ENCODE measurements around the gene CDKN3.
A peak's percentile ranks its signal among the peaks of the same experiment; 100 is the strongest.
"Not testable (repeated sequence)": the region's sequence is repeated elsewhere in the genome, so short reads cannot be mapped to it uniquely, and the experiment has no call there.

Gene CDKN3

DNA sequence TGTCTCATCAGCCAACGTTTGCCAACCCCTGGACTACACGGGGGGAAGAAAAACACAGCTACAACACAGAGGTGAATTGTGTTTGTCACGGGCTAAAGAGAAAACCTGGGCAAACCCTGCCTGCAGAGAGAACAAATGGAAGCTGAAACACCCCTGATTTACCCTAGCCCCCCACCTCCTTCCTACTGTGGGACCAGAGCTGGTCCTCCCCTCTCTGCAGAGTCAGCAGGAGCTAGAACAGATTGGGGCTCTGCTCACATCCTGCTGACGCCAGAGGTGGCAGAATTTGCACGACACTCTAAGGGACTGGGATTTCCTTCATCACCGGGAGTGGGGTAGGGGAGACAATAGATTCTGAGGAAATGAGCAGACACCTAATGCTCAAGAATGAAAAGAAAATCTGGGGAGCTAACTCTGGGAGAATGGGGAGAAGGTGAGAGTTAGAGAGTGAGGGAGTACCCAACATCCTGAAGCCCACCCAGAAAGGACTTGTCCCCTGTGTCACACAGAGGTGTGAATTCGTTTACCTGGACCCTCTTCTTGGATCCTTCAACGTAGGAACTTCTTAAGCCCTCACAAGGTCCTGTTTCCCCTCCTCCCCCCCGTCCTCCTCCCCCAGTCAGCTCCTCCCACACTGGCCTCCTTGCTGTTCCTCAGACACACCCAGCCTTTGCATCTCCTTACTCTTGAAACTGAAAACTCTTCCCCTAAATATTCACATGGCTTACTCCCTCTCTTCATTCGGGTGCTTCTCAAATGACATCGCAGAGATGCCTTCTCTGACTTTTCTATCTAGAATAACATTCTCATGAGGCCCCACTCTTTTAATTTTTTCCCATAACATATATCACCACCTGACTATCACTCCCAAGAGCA, 26.2 kb upstream of the CDKN3 start:
- no peak for DNase-seq (ENCODE audit: low spot score)

DNA sequence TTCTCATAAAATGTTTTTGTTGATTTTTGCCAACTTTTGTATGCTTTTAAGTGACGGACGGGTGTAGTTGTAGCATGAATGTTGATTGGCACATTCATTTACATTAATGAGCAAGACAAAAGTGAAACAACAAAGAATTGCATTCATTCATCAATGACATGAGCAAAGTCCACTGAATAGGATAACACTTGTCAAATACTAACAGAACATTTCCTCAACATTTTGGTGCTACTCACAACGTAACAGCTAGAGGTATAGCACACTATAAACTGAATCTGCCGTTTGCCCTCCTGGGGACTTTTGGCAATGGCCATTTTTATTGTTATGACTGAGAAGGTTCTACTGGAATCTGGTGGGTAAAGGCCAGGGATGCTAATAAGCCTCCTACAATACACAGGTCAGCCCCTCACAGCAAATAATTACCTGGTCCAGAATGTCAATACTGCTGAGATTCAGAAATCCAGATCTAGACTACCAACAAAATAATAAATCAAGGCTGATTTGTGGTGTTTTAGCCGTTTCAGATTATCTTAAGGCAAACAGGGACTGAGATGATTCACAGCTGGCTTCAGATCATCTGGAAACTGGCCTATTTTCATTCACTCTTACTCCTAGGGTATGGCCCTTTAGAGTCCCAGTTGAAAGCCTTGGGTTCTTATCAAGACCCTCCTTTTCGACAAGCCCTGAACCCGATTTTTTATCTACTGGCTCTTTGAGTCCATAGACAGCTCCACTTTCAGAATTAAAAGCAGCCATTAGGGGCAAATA, 22.5 kb upstream of the CDKN3 start:
- DNase-seq (ENCODE audit: low spot score) = no peak

DNA sequence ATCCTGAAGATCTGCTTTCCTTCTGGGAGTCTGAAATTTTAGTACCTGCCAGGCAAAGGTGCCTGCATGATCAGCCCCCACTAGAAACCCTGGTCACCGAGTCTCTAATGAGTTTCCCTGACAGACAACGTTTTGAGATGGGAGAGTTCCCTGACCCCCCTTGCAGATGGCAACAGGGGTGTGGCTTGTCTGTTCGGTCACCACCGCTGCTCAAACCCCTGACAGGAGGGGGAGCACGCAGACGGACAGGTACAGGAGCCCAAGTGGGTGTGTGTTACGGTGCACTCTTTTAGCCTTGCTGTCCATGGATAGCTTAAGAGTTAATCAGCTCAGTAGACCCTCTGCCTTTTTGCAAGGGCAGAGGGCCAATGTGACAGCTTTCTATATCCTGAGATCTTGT, 19.3 kb upstream of the CDKN3 start:
- DNase-seq (ENCODE audit: low spot score) = no peak

DNA sequence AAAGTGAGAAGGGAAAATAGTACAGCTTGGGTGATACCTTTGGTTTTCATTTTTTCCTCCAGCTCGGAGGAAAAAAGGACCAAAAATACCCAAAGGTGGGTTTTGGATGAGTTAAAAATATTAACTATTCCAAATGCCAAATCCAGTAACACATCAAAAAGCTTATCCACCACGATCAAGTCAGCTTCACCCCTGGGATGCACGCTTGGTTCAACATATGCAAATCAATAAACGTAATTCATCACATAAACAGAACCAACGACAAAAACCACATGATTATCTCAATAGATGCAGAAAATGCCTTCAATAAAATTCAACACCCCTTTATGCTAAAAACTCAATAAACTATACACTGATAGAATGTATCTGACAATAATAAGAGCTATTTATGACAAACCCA, 17.9 kb upstream of the CDKN3 start:
- not testable (repeated sequence) for DNase-seq (ENCODE audit: low spot score)

- not testable (repeated sequence) for DNase-seq (ENCODE audit: low spot score)
Measured at GRCh38 chr14:54380558-54380957, 16.2 kb upstream of the CDKN3 start.

DNA sequence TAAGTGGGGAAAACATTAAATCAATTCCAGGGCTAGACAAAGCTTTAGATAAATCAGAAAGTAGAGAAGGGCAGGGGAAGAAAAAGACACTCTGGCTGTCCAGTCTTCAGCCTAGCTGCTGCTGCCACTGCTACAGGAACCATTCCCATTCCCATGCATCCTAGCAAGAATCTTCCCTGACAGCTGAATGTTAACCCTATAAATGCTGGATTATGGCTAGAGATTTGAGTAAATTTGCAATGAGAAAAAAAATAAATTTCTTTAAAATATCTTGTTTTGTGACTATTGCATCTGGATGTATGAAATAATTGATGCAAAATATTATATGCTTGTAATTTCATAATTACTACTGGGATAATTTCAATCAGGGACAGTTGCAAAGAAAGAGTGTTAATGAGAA, 15.0 kb upstream of the CDKN3 start:
- DNase-seq (ENCODE audit: low spot score) = no peak

- no peak for DNase-seq (ENCODE audit: low spot score)
Measured at GRCh38 chr14:54383835-54384234, 13.0 kb upstream of the CDKN3 start.

DNA sequence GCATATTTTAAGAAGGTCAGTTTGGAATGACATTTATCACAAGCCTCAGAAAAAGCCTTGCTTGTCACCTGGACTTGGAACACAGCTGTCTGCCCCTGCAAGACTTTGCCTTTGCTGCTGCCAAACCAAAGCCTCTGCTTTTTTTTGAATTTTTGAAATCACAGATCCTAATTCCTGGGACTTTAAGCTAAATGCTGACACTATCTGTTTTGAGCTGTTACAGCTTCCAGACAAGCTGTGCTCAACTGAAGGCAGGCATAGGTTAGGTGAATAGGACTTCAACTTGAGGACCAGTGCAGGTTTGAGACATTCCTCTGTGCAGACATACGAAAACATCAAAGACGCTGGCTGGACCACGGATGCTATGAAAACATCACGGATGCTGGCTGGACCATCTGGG, 11.3 kb upstream of the CDKN3 start:
- DNase-seq (ENCODE audit: low spot score) = no peak

GRCh38 chr14:54387328-54387727, 9.5 kb upstream of the CDKN3 start:
- DNase-seq (ENCODE audit: low spot score) = peak; percentile 29

- no peak for DNase-seq (ENCODE audit: low spot score)
Measured at GRCh38 chr14:54392131-54392859, 4.5 kb upstream of the CDKN3 start.

DNA sequence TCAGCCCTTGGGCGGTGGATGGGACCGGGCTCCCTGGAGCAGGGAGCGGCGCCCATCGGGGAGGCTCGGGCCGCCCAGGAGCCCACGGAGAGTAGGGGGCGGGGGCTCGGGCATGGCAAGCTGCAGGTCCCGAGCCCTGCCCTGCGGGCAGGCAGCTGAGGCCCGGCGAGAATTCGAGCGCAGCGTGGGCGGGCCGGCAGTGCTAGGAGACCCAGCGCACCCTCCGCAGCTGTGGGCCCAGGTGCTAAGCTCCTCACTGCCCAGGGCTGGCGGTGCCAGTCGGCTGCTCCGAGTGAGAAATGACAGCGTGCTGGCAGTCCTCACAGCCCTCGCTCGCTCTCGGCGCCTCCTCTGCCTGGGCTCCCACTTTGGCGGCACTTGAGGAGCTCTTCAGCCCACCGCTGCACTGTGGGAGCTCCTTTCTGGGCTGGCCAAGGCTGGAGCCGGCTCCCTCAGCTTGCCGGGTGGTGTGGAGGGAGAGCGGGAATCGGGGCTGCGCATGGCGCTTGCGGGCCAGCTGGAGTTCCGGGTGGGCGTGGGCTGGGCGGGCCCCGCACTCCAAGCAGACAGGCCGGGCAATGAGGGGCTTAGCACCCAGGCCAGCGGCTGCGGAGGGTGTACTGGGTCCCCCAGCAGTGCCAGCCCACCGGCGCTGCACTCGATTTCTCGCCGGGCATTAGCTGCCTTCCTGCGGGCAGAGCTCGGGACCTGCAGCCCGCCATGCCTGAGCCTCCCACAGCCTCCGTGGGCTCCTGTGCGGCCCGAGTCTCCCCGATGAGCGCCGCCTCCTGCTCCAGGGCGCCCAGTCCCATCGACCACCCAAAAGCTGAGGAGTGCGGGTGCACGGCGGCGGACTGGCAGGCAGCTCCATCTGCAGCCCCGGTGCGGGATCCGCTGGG, 3.6 kb upstream of the CDKN3 start:
- not testable (repeated sequence) for DNase-seq (ENCODE audit: low spot score)

DNA sequence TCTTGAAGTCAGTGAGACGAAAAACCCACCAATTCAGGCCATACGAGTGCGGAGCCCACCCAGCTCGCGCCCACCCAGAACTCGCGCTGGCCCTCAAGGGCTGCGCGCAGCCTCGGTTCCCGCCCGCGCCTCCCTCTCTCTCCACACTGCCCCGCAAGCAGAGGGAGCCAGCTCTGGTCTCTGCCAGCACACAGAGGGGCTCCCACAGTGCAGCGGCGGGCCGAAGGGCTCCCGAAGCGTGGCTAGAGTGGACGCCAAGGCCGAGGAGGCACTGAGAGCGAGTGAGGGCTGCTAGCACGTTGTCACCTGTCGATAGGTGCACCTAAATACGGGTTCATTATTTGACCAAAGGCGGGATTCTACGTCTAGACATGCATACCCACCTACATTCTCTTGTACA, 2.2 kb upstream of the CDKN3 start:
- no peak for DNase-seq (ENCODE audit: low spot score)

- DNase-seq (ENCODE audit: low spot score) = no peak
Measured at GRCh38 chr14:54395284-54395683, 1.5 kb upstream of the CDKN3 start.

DNA sequence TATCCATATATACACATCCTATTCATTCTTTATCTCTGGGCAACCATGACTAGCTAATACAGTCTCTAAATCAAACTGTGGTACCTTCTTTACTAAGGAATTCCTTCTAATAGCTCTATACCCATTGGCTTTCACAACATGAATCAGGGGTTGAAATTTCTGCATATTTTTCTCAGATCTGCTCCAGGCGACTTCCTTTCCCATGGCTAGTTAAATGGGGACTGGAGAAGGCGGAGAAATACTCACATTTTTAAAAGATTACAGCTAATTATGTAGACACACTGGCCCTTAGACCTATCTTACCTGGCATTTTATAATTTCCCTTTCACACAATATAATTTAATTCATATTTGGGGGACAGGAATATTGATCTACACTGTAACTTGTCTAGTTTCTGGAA, 1.1 kb upstream of the CDKN3 start:
- no peak for DNase-seq (ENCODE audit: low spot score)

GRCh38 chr14:54396183-54396492, 669 bp upstream of the CDKN3 start:
- no peak for DNase-seq (ENCODE audit: low spot score)

GRCh38 chr14:54399560-54399959, 2.8 kb downstream of the CDKN3 start:
- DNase-seq (ENCODE audit: low spot score) = no peak

- not testable (repeated sequence) for DNase-seq (ENCODE audit: low spot score)
Measured at GRCh38 chr14:54403401-54404005, 6.7 kb downstream of the CDKN3 start.

- DNase-seq (ENCODE audit: low spot score) = no peak
Measured at GRCh38 chr14:54410215-54410614, 13.4 kb downstream of the CDKN3 start.

GRCh38 chr14:54411371-54411770, 14.6 kb downstream of the CDKN3 start:
- no peak for DNase-seq (ENCODE audit: low spot score)

- no peak for DNase-seq (ENCODE audit: low spot score)
Measured at GRCh38 chr14:54420478-54421142, 23.8 kb downstream of the CDKN3 start.

DNA sequence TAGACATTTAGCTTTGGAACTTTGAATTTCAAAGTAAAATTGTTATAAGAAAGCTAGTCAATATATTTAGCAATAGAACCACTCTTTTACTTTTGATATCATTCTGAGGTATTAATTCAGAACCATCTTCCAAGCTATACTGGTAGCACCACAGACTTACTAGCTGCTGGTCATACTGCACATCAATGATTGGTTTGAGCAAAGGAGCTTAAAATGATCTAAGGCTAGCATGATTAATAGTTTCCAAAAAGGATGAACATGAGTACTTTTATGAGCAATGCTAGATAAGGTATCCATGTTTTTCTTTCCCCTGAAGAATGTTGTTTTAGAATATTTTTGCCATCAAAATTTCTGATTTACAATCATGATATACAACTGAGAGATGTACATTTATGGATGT, 27.2 kb downstream of the CDKN3 start:
- no peak for DNase-seq (ENCODE audit: low spot score)
